Measurements from ENCODE around the gene GLUL.

- TF ChIP-seq POLR2AphosphoS5 (IDR thresholded peaks at IDR 0.05) (no peak), POLR2A (IDR thresholded peaks at IDR 0.05; ENCODE audit: low read depth) (no peak), EP300 (IDR thresholded peaks at IDR 0.05) (no peak)
- TF ChIP-seq, protein P1, sequence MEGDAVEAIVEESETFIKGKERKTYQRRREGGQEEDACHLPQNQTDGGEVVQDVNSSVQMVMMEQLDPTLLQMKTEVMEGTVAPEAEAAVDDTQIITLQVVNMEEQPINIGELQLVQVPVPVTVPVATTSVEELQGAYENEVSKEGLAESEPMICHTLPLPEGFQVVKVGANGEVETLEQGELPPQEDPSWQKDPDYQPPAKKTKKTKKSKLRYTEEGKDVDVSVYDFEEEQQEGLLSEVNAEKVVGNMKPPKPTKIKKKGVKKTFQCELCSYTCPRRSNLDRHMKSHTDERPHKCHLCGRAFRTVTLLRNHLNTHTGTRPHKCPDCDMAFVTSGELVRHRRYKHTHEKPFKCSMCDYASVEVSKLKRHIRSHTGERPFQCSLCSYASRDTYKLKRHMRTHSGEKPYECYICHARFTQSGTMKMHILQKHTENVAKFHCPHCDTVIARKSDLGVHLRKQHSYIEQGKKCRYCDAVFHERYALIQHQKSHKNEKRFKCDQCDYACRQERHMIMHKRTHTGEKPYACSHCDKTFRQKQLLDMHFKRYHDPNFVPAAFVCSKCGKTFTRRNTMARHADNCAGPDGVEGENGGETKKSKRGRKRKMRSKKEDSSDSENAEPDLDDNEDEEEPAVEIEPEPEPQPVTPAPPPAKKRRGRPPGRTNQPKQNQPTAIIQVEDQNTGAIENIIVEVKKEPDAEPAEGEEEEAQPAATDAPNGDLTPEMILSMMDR (IDR thresholded peaks at IDR 0.05), result no peak
These were observed 14.0 kb upstream of the GLUL start for GRCh38 chr1:182405578-182405977.
